H1 (cell line): ENCODE measurements around the gene UNC5B. TPM values are rescaled to one million over a fixed set of nuclear protein-coding genes. Genes with fewer than 3 reads are reported as not detected.

ENCODE experiments used
- RXRA ChIP-seq: IDR thresholded peaks from 2 replicates; pipeline ENCODE4 v1.6.1; 2011; ENCODE audit warnings: low read depth, mild to moderate bottlenecking, low read length, moderate library complexity; ENCODE audit not compliant: insufficient read depth
- polyA plus RNA-seq, 7 experiments: library from polyadenylated mRNA; depleted of rRNA in 3 of 7; stranded (reverse) in 5 of 7; unstranded in 2 of 7; fragments of >200 nt in 5 of 7; fragments of 200-250 nt in 2 of 7; gene quantifications; 1 replicate in 5 of 7; 2 replicates in 1 of 7; 4 replicates in 1 of 7; pipeline versions ENCODE4 v1.2.1 to v1.2.3, GENCODE V29; 2011 to 2013; ENCODE audit warnings: missing spikeins in 2 of 7, mixed read lengths in 2 of 7
- total RNA-seq: library from RNA; stranded (reverse); fragmentation: NEBNext Ultra II Directional; extraction: Animal tissue kit (Norgen Biotek cat#: 25700); gene quantifications from 2 replicates; pipeline ENCODE4 v1.2.1, GENCODE V29; 2021

The UNC5B gene
- total and polyA plus RNA-seq, 2 of the 8 experiments (the other 6 are each of a cell fraction or from before 2014, with no cell fraction given) = 27.9 to 31.8 TPM

- TF ChIP-seq RXRA = no peak
These were observed 28.9 kb downstream of the UNC5B start (continued) for GRCh38 chr10:71241114-71241829.
